H1 (cell line): ENCODE data around the gene AGPS. TPM values are rescaled to one million over a fixed set of nuclear protein-coding genes. Genes with fewer than 3 reads are reported as not detected.

Experiments
- CTCF ChIA-PET: fragments of 300-600 bp; sonication (Branson Sonifier 250); formaldehyde crosslinking; loops from one replicate; lab custom pipeline; 2021; ENCODE audit not compliant: partially characterized antibody; lab: Charles Lee
- POLR2A ChIA-PET: fragments of 300-600 bp; sonication (Branson Sonifier 250); formaldehyde crosslinking; loops from one replicate; lab custom pipeline; 2021; ENCODE audit warnings: inconsistent platforms; ENCODE audit not compliant: partially characterized antibody; lab: Charles Lee
- DNase-seq, 2 experiments: peaks; one replicate each; pipeline versions ENCODE4 v3.0.0 to v3.0.0-alpha.2; 2010 to 2022; ENCODE audit warnings: low spot score in 2 of 2, low read depth in 1 of 2, mixed read lengths in 1 of 2
- FAIRE-seq: peaks from 2 replicates; lab custom pipeline; 2011; peaks lifted over from hg19 to GRCh38; lab: Jason Lieb, UNC
- H2AFZ ChIP-seq: 2 replicates; pipeline ENCODE4 v1.8.1; 2012; ENCODE audit warnings: low read length, inconsistent platforms
- H2AK5ac ChIP-seq: 2 replicates; pipeline ENCODE4 v1.6.1; 2013; ENCODE audit warnings: low read depth, low read length
- H2BK120ac ChIP-seq: replicated peaks from 2 replicates; pipeline ENCODE3; 2013; ENCODE audit warnings: low read depth, low read length, inconsistent platforms
- H2BK12ac ChIP-seq: 2 replicates; pipeline ENCODE4 v1.6.1; 2013; ENCODE audit warnings: low read depth, low read length
- H2BK15ac ChIP-seq: 2 replicates; pipeline ENCODE4 v1.6.1; 2013; ENCODE audit warnings: low read length
- H2BK20ac ChIP-seq: 2 replicates; pipeline ENCODE4 v1.6.1; 2013; ENCODE audit warnings: low read length
- H2BK5ac ChIP-seq: 2 replicates; pipeline ENCODE4 v1.6.1; 2013; ENCODE audit warnings: low read depth, low read length
- H3K14ac ChIP-seq: 2 replicates; pipeline ENCODE4 v1.6.1; 2013; ENCODE audit warnings: inconsistent platforms; ENCODE audit not compliant: insufficient read length
- H3K18ac ChIP-seq: 2 replicates; pipeline ENCODE4 v1.6.1; 2013; ENCODE audit warnings: low read length; ENCODE audit errors: extremely low read depth
- H3K23ac ChIP-seq: 2 replicates; pipeline ENCODE4 v1.6.1; 2013; ENCODE audit warnings: inconsistent platforms; ENCODE audit not compliant: insufficient read length
- H3K23me2 ChIP-seq: 2 replicates; pipeline ENCODE4 v1.6.1; 2013; ENCODE audit warnings: low read depth, low read length
- H3K27ac ChIP-seq: 2 replicates; pipeline ENCODE4 v1.6.1; 2011; ENCODE audit warnings: low read depth, low read length, inconsistent platforms
- H3K27me3 ChIP-seq, 4 experiments: replicated peaks in 1 of 4; 1 replicate in 1 of 4; 2 replicates in 3 of 4; pipeline versions ENCODE4 v1.6.1 to v1.8.1; 2011 to 2013; ENCODE audit warnings: low read length in 3 of 4, mild to moderate bottlenecking in 3 of 4, inconsistent platforms in 2 of 4, mixed read lengths in 2 of 4, moderate library complexity in 1 of 4; ENCODE audit not compliant: control insufficient read depth in 3 of 4, insufficient read depth in 3 of 4; ENCODE audit errors: extremely low read depth in 1 of 4
- H3K36me3 ChIP-seq, 4 experiments: 2 replicates each; pipeline versions ENCODE4 v1.6.1 to v1.8.1; 2011 to 2013; ENCODE audit warnings: mild to moderate bottlenecking in 4 of 4, low read length in 3 of 4, moderate library complexity in 2 of 4, control low read depth in 1 of 4, inconsistent platforms in 1 of 4; ENCODE audit not compliant: insufficient read depth in 4 of 4, control insufficient read depth in 2 of 4
- H3K4ac ChIP-seq: replicated peaks from 2 replicates; pipeline ENCODE3; 2013; ENCODE audit warnings: low read length, low read depth, mixed read lengths, inconsistent platforms; ENCODE audit not compliant: insufficient read length
- H3K4me1 ChIP-seq, 4 experiments: replicated peaks in 1 of 4; 1 replicate in 1 of 4; 2 replicates in 3 of 4; pipeline versions ENCODE4 v1.6.1 to v1.8.1; 2011 to 2013; ENCODE audit warnings: low read length in 3 of 4, inconsistent platforms in 2 of 4, mixed read lengths in 1 of 4; ENCODE audit not compliant: insufficient read depth in 4 of 4, control insufficient read depth in 3 of 4
- H3K4me2 ChIP-seq, 2 experiments: 2 replicates each; pipeline versions ENCODE4 v1.6.1 to v1.8.1; 2011 to 2013; ENCODE audit warnings: low read depth in 2 of 2, low read length in 2 of 2, control low read depth in 1 of 2, inconsistent platforms in 1 of 2, mild to moderate bottlenecking in 1 of 2; ENCODE audit not compliant: insufficient read depth in 1 of 2
- H3K4me3 ChIP-seq, 4 experiments: fragments of 200-600, 300-600 bp in 1 of 4; sonication (generic), shearing (Covaris generic), sonication (Bioruptor Twin) in 1 of 4; 2 replicates each; pipeline versions ENCODE4 v1.5.1 to v1.8.1; 2011 to 2016; ENCODE audit warnings: low read length in 4 of 4, low read depth in 3 of 4, control low read depth in 2 of 4, inconsistent platforms in 2 of 4, mild to moderate bottlenecking in 2 of 4, mixed read lengths in 1 of 4, moderate library complexity in 1 of 4; ENCODE audit not compliant: insufficient read depth in 2 of 4; ENCODE audit errors: extremely low read depth in 1 of 4
- H3K56ac ChIP-seq: replicated peaks from 2 replicates; pipeline ENCODE3; 2013; ENCODE audit warnings: low read depth, mild to moderate bottlenecking, mixed read lengths, low read length, inconsistent platforms; ENCODE audit not compliant: insufficient read length
- H3K79me1 ChIP-seq: 2 replicates; pipeline ENCODE4 v1.6.1; 2013; ENCODE audit warnings: low read depth, low read length, control low read depth
- H3K79me2 ChIP-seq, 2 experiments: 2 replicates each; pipeline versions ENCODE4 v1.6.1 to v1.8.1; 2012 to 2013; ENCODE audit warnings: low read length in 2 of 2, mild to moderate bottlenecking in 2 of 2, inconsistent platforms in 1 of 2; ENCODE audit not compliant: insufficient read depth in 2 of 2, control insufficient read depth in 1 of 2
- H3K9ac ChIP-seq, 4 experiments: replicated peaks in 1 of 4; 1 replicate in 1 of 4; 2 replicates in 3 of 4; pipeline versions ENCODE4 v1.6.1 to v1.8.1; 2011 to 2013; ENCODE audit warnings: low read depth in 3 of 4, low read length in 3 of 4, control low read depth in 2 of 4, mild to moderate bottlenecking in 2 of 4, moderate library complexity in 2 of 4, inconsistent platforms in 1 of 4; ENCODE audit errors: extremely low read depth in 1 of 4
- H3K9me3 ChIP-seq, 2 experiments: 2 replicates each; pipeline versions ENCODE4 v1.6.1 to v1.8.1; 2012 to 2013; ENCODE audit warnings: mild to moderate bottlenecking in 2 of 2, moderate library complexity in 2 of 2, control low read depth in 1 of 2, inconsistent platforms in 1 of 2, low read depth in 1 of 2, low read length in 1 of 2, mixed read lengths in 1 of 2; ENCODE audit not compliant: insufficient read depth in 2 of 2
- H4K20me1 ChIP-seq, 2 experiments: replicated peaks in 1 of 2; 2 replicates each; pipeline versions ENCODE3 to v1.8.1; 2011 to 2013; ENCODE audit warnings: inconsistent platforms in 2 of 2, low read length in 2 of 2, mild to moderate bottlenecking in 1 of 2; ENCODE audit not compliant: insufficient read depth in 2 of 2, control insufficient read depth in 1 of 2
- H4K5ac ChIP-seq: 2 replicates; pipeline ENCODE4 v1.6.1; 2013; ENCODE audit warnings: low read length, low read depth, mixed read lengths, inconsistent platforms; ENCODE audit not compliant: insufficient read length
- H4K8ac ChIP-seq: 2 replicates; pipeline ENCODE4 v1.8.0; 2013; ENCODE audit warnings: mild to moderate bottlenecking, moderate library complexity, low read length, inconsistent platforms; ENCODE audit not compliant: insufficient read depth; ENCODE audit errors: extremely low read depth
- H4K91ac ChIP-seq: replicated peaks from 2 replicates; pipeline ENCODE3; 2013; ENCODE audit warnings: low read length, mixed read lengths, inconsistent platforms; ENCODE audit not compliant: insufficient read length
- ASH2L ChIP-seq: fragments of 200-600, 300-600 bp; sonication (generic); IDR thresholded peaks from one replicate; pipeline ENCODE4 v1.7.1; 2017; ENCODE audit warnings: low read length
- BACH1 ChIP-seq: IDR thresholded peaks from 2 replicates; pipeline ENCODE4 v1.6.1; 2012; ENCODE audit warnings: low read length, improper control_type of control experiment
- BCL11A ChIP-seq, 2 experiments: IDR thresholded peaks; one replicate each; pipeline ENCODE4 v1.6.1; 2011; ENCODE audit warnings: low read depth in 2 of 2, low read length in 2 of 2, mild to moderate bottlenecking in 2 of 2
- EP300 ChIP-seq, 2 experiments: IDR thresholded peaks; 1 replicate in 1 of 2; 2 replicates in 1 of 2; pipeline ENCODE4 v1.6.1; 2011 to 2012; ENCODE audit warnings: low read depth in 2 of 2, low read length in 2 of 2, mild to moderate bottlenecking in 2 of 2, borderline replicate concordance in 1 of 2, inconsistent platforms in 1 of 2, moderate library complexity in 1 of 2
- HDAC6 ChIP-seq: IDR thresholded peaks from one replicate; pipeline ENCODE4 v1.7.1; 2012; ENCODE audit warnings: low read depth, mild to moderate bottlenecking, inconsistent platforms, low read length, moderate library complexity
- KDM1A ChIP-seq: fragments of 200-600, 300-600 bp; sonication (generic); IDR thresholded peaks from 2 replicates; pipeline ENCODE4 v1.7.1; 2016; ENCODE audit warnings: mild to moderate bottlenecking, low read length, borderline replicate concordance
- PHF8 ChIP-seq: fragments of 200-600 bp; sonication (generic); conservative IDR thresholded peaks from 2 replicates; pipeline ENCODE4 v1.7.1; 2012; ENCODE audit warnings: low read depth, mild to moderate bottlenecking, inconsistent platforms, low read length, moderate library complexity
- POLR2AphosphoS5 ChIP-seq: IDR thresholded peaks from 2 replicates; pipeline ENCODE4 v1.6.1; 2011; ENCODE audit warnings: low read depth, low read length
- POU5F1 ChIP-seq: IDR thresholded peaks from 2 replicates; pipeline ENCODE4 v1.6.1; 2011; ENCODE audit warnings: low read depth, mild to moderate bottlenecking, low read length, moderate library complexity
- RNF2 ChIP-seq: fragments of 200-900, 300-1000 bp; sonication (generic); IDR thresholded peaks from 2 replicates; pipeline ENCODE4 v1.7.1; 2016; ENCODE audit warnings: borderline replicate concordance, low read depth, mild to moderate bottlenecking, antibody characterized with exemption, low read length; ENCODE audit not compliant: poor library complexity, severe bottlenecking; ENCODE audit errors: missing control alignments
- SP1 ChIP-seq: IDR thresholded peaks from 2 replicates; pipeline ENCODE4 v1.6.1; 2011; ENCODE audit warnings: low read depth, low read length
- SP2 ChIP-seq: IDR thresholded peaks from 2 replicates; pipeline ENCODE4 v1.6.1; 2012; ENCODE audit warnings: mild to moderate bottlenecking, low read length, inconsistent platforms
- TBP ChIP-seq: IDR thresholded peaks from 2 replicates; pipeline ENCODE4 v1.6.1; 2011; ENCODE audit warnings: low read depth, low read length, improper control_type of control experiment
- TEAD4 ChIP-seq: IDR thresholded peaks from 2 replicates; pipeline ENCODE4 v1.6.1; 2012; ENCODE audit warnings: low read depth, low read length, inconsistent platforms, mixed read lengths
- YY1 ChIP-seq: IDR thresholded peaks from 2 replicates; pipeline ENCODE4 v1.6.1; 2011; ENCODE audit warnings: low read depth, mild to moderate bottlenecking, low read length
- ZNF274 ChIP-seq: IDR thresholded peaks from 2 replicates; pipeline ENCODE4 v1.7.0; 2012; ENCODE audit warnings: low read length, borderline replicate concordance; ENCODE audit errors: extremely low read depth
- WGBS, 2 experiments: shearing (Covaris generic) in 1 of 2; methylation state at CpG; one replicate each; pipeline versions ENCODE4 v1.1.6 to v1.1.7; 2013 to 2015; ENCODE audit warnings: low lambda C conversion rate in 2 of 2, mixed read lengths in 2 of 2, inconsistent platforms in 1 of 2, low coverage in 1 of 2, missing lambda C conversion rate in 1 of 2; ENCODE audit not compliant: insufficient replicate concordance in 2 of 2, insufficient coverage in 1 of 2, insufficient read length in 1 of 2; ENCODE audit errors: extremely low coverage in 1 of 2, missing lambda C conversion rate in 1 of 2; 5-methylcytosine and 5-hydroxymethylcytosine counted together
- polyA plus RNA-seq, 7 experiments: library from polyadenylated mRNA; depleted of rRNA in 3 of 7; stranded (reverse) in 5 of 7; unstranded in 2 of 7; fragments of >200 nt in 5 of 7; fragments of 200-250 nt in 2 of 7; gene quantifications; 1 replicate in 5 of 7; 2 replicates in 1 of 7; 4 replicates in 1 of 7; pipeline versions ENCODE4 v1.2.1 to v1.2.3, GENCODE V29; 2011 to 2013; ENCODE audit warnings: missing spikeins in 2 of 7, mixed read lengths in 2 of 7
- total RNA-seq: library from RNA; stranded (reverse); fragmentation: NEBNext Ultra II Directional; extraction: Animal tissue kit (Norgen Biotek cat#: 25700); gene quantifications from 2 replicates; pipeline ENCODE4 v1.2.1, GENCODE V29; 2021

Gene AGPS
- total and polyA plus RNA-seq, 2 of the 8 experiments (the other 6 are each of a cell fraction or from before 2014, with no cell fraction given) = 7.3 to 57.8 TPM

- DNase-seq (no peak), FAIRE-seq (no peak)
- no peak overlapping the region for H4K8ac ChIP-seq
- no peaks in the 10 kb centered on the region for H3K79me1 ChIP-seq
- no peaks in the 10 kb centered on the region for H3K79me2 ChIP-seq
- H2AFZ ChIP-seq = no peak overlapping the region
- H3K9ac ChIP-seq = no peak overlapping the region
- no peak overlapping the region for H2BK120ac ChIP-seq
- H3K27me3 ChIP-seq = no peaks in the 10 kb centered on the region
- H4K91ac ChIP-seq = no peak overlapping the region
- no peak overlapping the region for H2BK5ac ChIP-seq
- no peak overlapping the region for H2BK20ac ChIP-seq
- no peak overlapping the region for H3K4me3 ChIP-seq
- no peak overlapping the region for H3K27ac ChIP-seq
- no peaks in the 10 kb centered on the region for H4K20me1 ChIP-seq
- H2BK15ac ChIP-seq = no peak overlapping the region
- no peak overlapping the region for H4K5ac ChIP-seq
- no peak overlapping the region for H3K18ac ChIP-seq
- ChIA-PET CTCF (no interaction called here), POLR2A (no interaction called here)
- peaks cover 0 to 3% (median 0%) of the 10 kb centered on the region in 4 experiments; a peak in 1 of 7 replicates for H3K4me1 ChIP-seq
- H3K14ac ChIP-seq = no peak overlapping the region
- H3K4me2 ChIP-seq = no peak overlapping the region
- H3K23ac ChIP-seq = no peak overlapping the region
- H3K23me2 ChIP-seq = no peaks in the 10 kb centered on the region
- no peak overlapping the region for H2AK5ac ChIP-seq
- H3K36me3 ChIP-seq = no peaks in the 10 kb centered on the region; a peak in 2 of 8 replicates
- no peak overlapping the region for H3K4ac ChIP-seq
- peaks cover 2 to 4% of the 10 kb centered on the region in 2 experiments; a peak in 3 of 4 replicates for H3K9me3 ChIP-seq
- H3K56ac ChIP-seq = no peak overlapping the region
- WGBS, 2 experiments = 90% methylated on average over 1 of the region's 1 CpG; no CpG with 5 or more reads in 1 of the 2 experiments
- no peak overlapping the region for H2BK12ac ChIP-seq
- TF ChIP-seq TBP = no peak
- no peak for TF ChIP-seq BCL11A (IDR thresholded peaks at IDR 0.05; ENCODE audit: low read depth in 2 of 2, low read length in 2 of 2)
- no peak for TF ChIP-seq YY1
- no peak for TF ChIP-seq BACH1
- TF ChIP-seq RNF2 = no peak
- TF ChIP-seq PHF8 = no peak
- no peak for TF ChIP-seq HDAC6
- TF ChIP-seq SP2 = no peak
- no peak for TF ChIP-seq ZNF274
- no peak for TF ChIP-seq TEAD4
- no peak for TF ChIP-seq ASH2L
- no peak for TF ChIP-seq POLR2AphosphoS5
- TF ChIP-seq POU5F1 = no peak
- no peak for TF ChIP-seq SP1
- no peak for TF ChIP-seq KDM1A
- TF ChIP-seq EP300 (IDR thresholded peaks at IDR 0.05; ENCODE audit: borderline replicate concordance in 1 of 2, low read depth in 2 of 2, low read length in 2 of 2) = no peak
Observed at GRCh38 chr2:177540283-177540682, 147.7 kb downstream of the AGPS start.
